ENCODE measurements around the gene MC5R.

DNA sequence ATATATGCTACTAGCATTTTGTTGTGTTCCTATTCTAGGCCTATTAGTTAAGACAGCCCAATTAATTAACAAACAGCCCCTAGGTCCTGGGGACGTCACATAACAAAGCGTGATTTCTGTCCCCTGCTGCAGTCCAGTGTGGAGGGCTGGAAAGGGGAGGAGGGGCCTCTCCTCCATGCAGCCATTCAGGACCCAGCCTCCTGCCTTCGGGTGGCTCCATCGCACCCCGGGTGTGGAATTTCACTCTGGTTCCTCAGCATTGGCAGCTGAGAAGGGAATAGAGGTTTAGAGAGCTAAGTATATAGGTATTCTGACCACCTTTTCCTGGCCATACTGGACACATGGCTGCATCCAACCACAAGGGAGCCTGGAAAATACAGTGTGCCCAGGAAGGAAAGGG, 49.0 kb downstream of the MC5R start:
- TF ChIP-seq, protein P1, sequence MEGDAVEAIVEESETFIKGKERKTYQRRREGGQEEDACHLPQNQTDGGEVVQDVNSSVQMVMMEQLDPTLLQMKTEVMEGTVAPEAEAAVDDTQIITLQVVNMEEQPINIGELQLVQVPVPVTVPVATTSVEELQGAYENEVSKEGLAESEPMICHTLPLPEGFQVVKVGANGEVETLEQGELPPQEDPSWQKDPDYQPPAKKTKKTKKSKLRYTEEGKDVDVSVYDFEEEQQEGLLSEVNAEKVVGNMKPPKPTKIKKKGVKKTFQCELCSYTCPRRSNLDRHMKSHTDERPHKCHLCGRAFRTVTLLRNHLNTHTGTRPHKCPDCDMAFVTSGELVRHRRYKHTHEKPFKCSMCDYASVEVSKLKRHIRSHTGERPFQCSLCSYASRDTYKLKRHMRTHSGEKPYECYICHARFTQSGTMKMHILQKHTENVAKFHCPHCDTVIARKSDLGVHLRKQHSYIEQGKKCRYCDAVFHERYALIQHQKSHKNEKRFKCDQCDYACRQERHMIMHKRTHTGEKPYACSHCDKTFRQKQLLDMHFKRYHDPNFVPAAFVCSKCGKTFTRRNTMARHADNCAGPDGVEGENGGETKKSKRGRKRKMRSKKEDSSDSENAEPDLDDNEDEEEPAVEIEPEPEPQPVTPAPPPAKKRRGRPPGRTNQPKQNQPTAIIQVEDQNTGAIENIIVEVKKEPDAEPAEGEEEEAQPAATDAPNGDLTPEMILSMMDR (IDR thresholded peaks at IDR 0.05; ENCODE audit: low read depth, low read length) = no peak
- no peak for TF ChIP-seq EZH2phosphoT487 (IDR thresholded peaks at IDR 0.05; ENCODE audit: low read depth)

Measured in OCI-LY3 (cell line).